SW 1271 (cell line): Measurements from ENCODE around the gene GFPT1.

Experiments
- DNase-seq, 2 experiments: peaks; one replicate each; lab custom pipeline; 2025; lab: John Stamatoyannopoulos, UW

The GFPT1 gene

GRCh38 chr2:69291004-69291650 lies 95.9 kb downstream of the GFPT1 start:
- DNase-seq: no peak

- DNase-seq: no peak
These were observed 98.6 kb downstream of the GFPT1 start for GRCh38 chr2:69288429-69288828.

GRCh38 chr2:69287544-69287943 lies 99.5 kb downstream of the GFPT1 start:
- DNase-seq: no peak

- DNase-seq: no peak
These were observed 101.6 kb downstream of the GFPT1 start for GRCh38 chr2:69285379-69285894.

GRCh38 chr2:69280796-69281412 lies 106.1 kb downstream of the GFPT1 start:
- no peak for DNase-seq

GRCh38 chr2:69279931-69280681 lies 106.9 kb downstream of the GFPT1 start:
- no peak for DNase-seq

- DNase-seq: no peak
These were observed 107.8 kb downstream of the GFPT1 start for GRCh38 chr2:69279211-69279610.

DNA sequence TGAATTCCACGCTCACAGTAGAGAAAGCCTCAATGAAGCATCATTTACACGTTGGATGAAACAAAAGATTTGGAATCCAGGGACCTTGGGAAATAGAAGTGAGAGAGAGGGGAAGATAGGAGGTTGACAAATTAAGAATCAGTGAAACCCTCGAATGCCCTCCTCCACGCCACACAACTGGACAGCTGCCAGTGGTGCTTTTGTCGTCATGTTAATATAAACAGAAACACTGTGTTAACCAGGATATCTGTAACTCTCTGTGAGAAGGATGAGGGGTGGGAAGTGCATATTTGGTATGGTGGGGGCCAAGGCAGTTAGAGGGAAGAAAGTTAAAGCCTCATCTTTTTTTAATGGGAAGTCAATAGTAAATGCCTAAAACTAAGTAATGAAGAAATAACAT lies 108.7 kb downstream of the GFPT1 start:
- no peak for DNase-seq

- DNase-seq: no peak
These were observed 111.5 kb downstream of the GFPT1 start for GRCh38 chr2:69275490-69275889.

DNA sequence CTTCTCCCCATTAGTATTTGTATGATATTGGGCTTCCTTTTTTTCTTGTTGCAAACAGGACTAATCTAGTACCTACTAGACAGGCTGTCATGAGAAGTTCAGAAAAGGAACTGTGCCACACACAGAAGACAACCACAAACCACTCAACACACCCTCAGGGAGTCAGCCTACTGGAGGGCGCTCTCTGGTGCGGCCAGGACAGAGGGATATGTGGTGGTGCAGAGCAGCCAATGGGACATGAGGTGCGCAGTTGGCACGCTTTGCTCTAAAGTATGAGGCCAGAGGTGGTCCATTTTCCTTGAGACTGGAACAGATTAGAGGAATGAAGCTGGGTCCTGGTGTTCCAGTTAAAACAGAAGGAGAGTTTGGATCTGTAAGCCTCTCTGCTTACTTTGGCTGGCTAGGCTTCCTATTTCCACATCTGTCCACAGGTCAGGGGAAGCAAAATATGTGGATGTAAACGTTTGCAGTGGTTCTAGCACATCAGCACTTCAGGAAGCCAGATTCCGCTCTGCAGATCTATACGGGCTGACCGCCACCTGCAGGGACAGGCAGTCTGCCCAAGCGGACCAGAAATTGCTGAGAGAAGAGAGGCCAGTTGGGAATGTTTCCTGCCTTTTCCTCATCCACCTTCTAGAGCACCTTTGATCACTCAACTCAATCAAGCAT lies 114.1 kb downstream of the GFPT1 start:
- no peak for DNase-seq

DNA sequence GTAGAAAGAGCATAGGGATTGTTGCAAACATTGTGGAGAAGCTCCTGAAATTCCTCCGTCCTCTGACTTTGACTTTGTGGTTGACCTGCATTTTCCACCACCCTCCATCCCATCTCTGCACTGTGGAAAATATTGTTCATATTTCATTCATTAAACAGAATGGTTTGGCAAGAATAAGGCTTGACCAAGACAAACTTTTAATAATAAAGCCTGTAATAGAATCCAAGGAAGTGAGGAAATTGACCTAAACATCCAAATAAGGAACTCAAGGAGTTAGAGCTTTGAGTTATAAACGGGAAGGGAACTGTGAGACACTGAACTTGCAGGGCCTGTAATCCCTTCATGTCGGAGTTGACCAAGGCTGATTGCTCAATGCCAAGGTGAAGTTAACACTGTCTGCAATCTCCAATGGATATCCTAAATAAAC lies 115.2 kb downstream of the GFPT1 start:
- DNase-seq: no peak
